HL-60 (cell line): ENCODE results near the gene LRRC55.

ENCODE experiments used
- GABPA ChIP-seq: IDR thresholded peaks from 2 replicates; pipeline ENCODE4 v1.6.1; 2012; ENCODE audit warnings: low read depth
- POLR2AphosphoS5 ChIP-seq: IDR thresholded peaks from 2 replicates; pipeline ENCODE4 v1.6.1; 2012; ENCODE audit warnings: low read depth
- SPI1 ChIP-seq: IDR thresholded peaks from 2 replicates; pipeline ENCODE4 v1.6.1; 2012; ENCODE audit warnings: low read depth, mild to moderate bottlenecking, borderline replicate concordance
- TF ChIP-seq, protein P1 (sequence below): IDR thresholded peaks from one replicate; pipeline ENCODE4 v1.5.1; 2011; ENCODE audit warnings: low read length, control low read depth, inconsistent platforms; ENCODE audit not compliant: insufficient read depth
- TF ChIP-seq, protein P2 (sequence below): IDR thresholded peaks from 2 replicates; pipeline ENCODE4 v1.6.1; 2012; ENCODE audit warnings: low read depth; ENCODE audit not compliant: insufficient replicate concordance

DNA sequence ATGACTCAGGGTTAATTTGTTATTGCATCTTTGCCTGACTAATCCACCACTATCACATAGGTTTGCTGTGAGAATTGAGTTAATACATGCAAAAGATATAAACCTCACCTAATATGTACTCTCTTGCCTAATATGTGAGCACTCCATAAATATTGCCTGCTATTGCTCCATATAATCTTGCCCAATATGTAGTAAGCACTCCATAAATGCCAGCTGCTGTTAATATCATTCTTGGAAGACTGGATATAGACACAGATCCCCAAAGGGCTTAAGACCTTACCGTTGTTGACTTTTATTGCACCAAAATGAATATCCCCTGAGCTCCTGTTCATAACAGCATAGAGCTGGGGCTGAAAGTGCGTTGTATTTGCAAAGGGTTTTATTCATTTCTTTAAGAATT is 27.0 kb upstream of the LRRC55 start:
- TF ChIP-seq, protein P1, sequence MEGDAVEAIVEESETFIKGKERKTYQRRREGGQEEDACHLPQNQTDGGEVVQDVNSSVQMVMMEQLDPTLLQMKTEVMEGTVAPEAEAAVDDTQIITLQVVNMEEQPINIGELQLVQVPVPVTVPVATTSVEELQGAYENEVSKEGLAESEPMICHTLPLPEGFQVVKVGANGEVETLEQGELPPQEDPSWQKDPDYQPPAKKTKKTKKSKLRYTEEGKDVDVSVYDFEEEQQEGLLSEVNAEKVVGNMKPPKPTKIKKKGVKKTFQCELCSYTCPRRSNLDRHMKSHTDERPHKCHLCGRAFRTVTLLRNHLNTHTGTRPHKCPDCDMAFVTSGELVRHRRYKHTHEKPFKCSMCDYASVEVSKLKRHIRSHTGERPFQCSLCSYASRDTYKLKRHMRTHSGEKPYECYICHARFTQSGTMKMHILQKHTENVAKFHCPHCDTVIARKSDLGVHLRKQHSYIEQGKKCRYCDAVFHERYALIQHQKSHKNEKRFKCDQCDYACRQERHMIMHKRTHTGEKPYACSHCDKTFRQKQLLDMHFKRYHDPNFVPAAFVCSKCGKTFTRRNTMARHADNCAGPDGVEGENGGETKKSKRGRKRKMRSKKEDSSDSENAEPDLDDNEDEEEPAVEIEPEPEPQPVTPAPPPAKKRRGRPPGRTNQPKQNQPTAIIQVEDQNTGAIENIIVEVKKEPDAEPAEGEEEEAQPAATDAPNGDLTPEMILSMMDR, result no peak
- no peak for TF ChIP-seq POLR2AphosphoS5
- TF ChIP-seq, protein P2, sequence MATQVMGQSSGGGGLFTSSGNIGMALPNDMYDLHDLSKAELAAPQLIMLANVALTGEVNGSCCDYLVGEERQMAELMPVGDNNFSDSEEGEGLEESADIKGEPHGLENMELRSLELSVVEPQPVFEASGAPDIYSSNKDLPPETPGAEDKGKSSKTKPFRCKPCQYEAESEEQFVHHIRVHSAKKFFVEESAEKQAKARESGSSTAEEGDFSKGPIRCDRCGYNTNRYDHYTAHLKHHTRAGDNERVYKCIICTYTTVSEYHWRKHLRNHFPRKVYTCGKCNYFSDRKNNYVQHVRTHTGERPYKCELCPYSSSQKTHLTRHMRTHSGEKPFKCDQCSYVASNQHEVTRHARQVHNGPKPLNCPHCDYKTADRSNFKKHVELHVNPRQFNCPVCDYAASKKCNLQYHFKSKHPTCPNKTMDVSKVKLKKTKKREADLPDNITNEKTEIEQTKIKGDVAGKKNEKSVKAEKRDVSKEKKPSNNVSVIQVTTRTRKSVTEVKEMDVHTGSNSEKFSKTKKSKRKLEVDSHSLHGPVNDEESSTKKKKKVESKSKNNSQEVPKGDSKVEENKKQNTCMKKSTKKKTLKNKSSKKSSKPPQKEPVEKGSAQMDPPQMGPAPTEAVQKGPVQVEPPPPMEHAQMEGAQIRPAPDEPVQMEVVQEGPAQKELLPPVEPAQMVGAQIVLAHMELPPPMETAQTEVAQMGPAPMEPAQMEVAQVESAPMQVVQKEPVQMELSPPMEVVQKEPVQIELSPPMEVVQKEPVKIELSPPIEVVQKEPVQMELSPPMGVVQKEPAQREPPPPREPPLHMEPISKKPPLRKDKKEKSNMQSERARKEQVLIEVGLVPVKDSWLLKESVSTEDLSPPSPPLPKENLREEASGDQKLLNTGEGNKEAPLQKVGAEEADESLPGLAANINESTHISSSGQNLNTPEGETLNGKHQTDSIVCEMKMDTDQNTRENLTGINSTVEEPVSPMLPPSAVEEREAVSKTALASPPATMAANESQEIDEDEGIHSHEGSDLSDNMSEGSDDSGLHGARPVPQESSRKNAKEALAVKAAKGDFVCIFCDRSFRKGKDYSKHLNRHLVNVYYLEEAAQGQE, result no peak
- TF ChIP-seq GABPA, result no peak
- no peak for TF ChIP-seq SPI1
